DMS153 treated with DMSO at 0.1 percent for 48 hours (cell line): ENCODE results near the gene WWOX.
"Not testable (repeated sequence)": the region's sequence is repeated elsewhere in the genome, so short reads cannot be mapped to it uniquely, and the experiment has no call there.

Source experiments
- DNase-seq: peaks from one replicate; lab custom pipeline; 2025; ENCODE audit not compliant: unreplicated experiment; lab: John Stamatoyannopoulos, UW

WWOX gene

GRCh38 chr16:78099271-78100111, at the start of gene WWOX:
WWOX (plus strand) TSS chr16:78099654.
- peak; percentile 96 for DNase-seq

GRCh38 chr16:78050734-78051400, 48.6 kb upstream of the WWOX start:
- DNase-seq, result no peak

- DNase-seq, result peak; percentile 44
These were observed 41.5 kb upstream of the WWOX start for GRCh38 chr16:78057803-78058564.

- DNase-seq, result not testable (repeated sequence)
These were observed 39.6 kb upstream of the WWOX start for GRCh38 chr16:78059806-78060205.

- no peak for DNase-seq
These were observed 39.2 kb upstream of the WWOX start for GRCh38 chr16:78060295-78060694.

- no peak for DNase-seq
These were observed 38.6 kb upstream of the WWOX start for GRCh38 chr16:78060809-78061208.

GRCh38 chr16:78065319-78065718, 34.1 kb upstream of the WWOX start:
- DNase-seq, result no peak

GRCh38 chr16:78069913-78070312, 29.5 kb upstream of the WWOX start:
- DNase-seq, result no peak

GRCh38 chr16:78072275-78072674, 27.2 kb upstream of the WWOX start:
- DNase-seq, result no peak

- DNase-seq, result no peak
These were observed 23.7 kb upstream of the WWOX start for GRCh38 chr16:78075800-78076199.

- no peak for DNase-seq
These were observed 18.1 kb upstream of the WWOX start for GRCh38 chr16:78081341-78081740.

GRCh38 chr16:78091419-78091818, 8.0 kb upstream of the WWOX start:
- no peak for DNase-seq

- DNase-seq, result no peak
These were observed 6.7 kb upstream of the WWOX start for GRCh38 chr16:78092758-78093157.

GRCh38 chr16:78094166-78094565, 5.3 kb upstream of the WWOX start:
- DNase-seq, result no peak

GRCh38 chr16:78094998-78095397, 4.5 kb upstream of the WWOX start:
- DNase-seq, result no peak

- DNase-seq, result no peak
These were observed 3.1 kb upstream of the WWOX start for GRCh38 chr16:78096386-78096785.

GRCh38 chr16:78097548-78097947, 1.9 kb upstream of the WWOX start:
- no peak for DNase-seq

GRCh38 chr16:78098087-78098486, 1.4 kb upstream of the WWOX start:
- DNase-seq, result no peak

- DNase-seq, result no peak
These were observed 721 bp upstream of the WWOX start for GRCh38 chr16:78098595-78099270.

GRCh38 chr16:78100112-78100467, 636 bp downstream of the WWOX start:
- peak; percentile 43 for DNase-seq

GRCh38 chr16:78102122-78102660, 2.7 kb downstream of the WWOX start:
- DNase-seq, result no peak
